GM15510 (cell line): ENCODE measurements around the gene PPP2R3A.

Experiments
- POLR2A ChIP-seq: IDR thresholded peaks from 3 replicates; pipeline ENCODE4 v1.6.1; 2011; ENCODE audit warnings: borderline replicate concordance; ENCODE audit not compliant: insufficient read length; ENCODE audit errors: extremely low read depth

PPP2R3A gene

GRCh38 chr3:135992072-135992471, 26.5 kb downstream of the PPP2R3A start:
- TF ChIP-seq POLR2A, result no peak

DNA sequence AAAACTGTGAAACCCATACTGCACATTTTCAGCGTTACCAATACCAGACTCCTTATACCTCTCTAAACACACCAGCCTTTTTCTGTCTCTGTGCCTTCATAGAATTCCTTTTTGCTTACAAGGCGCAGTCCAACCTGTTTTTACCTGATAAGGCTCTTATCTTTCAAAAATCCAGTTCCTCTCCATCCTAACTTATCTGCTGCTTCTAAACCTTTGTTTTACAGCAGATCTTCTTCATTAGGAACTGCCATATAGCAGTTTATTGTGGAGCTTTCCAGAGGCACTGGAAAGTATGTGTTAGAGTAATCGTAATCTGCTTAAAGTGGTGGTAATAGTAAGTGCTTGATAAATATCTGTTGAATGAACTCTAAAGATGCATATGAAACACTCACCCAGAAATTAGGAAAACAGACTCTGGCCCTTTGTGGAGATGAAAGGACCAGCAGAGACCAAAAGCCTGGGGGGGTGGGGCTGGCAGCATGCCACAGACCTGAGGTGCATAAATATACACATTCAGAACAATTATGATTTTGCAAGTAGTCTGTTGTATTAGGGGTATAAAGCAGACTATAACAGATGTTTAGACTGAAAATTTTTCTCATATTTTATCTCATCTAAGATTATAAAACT, 29.3 kb downstream of the PPP2R3A start:
- TF ChIP-seq POLR2A, result no peak

DNA sequence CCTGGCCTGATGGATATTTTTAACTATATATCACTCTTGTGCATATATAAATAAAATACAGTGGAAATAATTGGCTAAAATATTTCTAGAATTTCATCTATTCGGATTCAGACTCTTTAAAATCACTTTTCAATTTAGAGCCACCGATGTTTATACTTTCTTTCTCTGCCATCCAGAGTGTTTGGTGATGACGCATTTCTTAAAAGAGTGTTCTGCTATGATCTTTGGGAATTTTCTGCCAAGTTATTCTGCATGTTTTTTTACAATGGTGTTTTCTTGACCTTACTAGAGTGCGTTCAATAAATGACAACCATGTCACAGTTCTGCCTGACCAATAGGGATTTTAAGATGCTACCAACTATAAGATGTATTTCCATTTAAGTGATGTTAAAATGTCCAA, 30.2 kb downstream of the PPP2R3A start:
- TF ChIP-seq POLR2A, result no peak

- TF ChIP-seq POLR2A, result no peak
These were observed 32.2 kb downstream of the PPP2R3A start for GRCh38 chr3:135997554-135998320.

DNA sequence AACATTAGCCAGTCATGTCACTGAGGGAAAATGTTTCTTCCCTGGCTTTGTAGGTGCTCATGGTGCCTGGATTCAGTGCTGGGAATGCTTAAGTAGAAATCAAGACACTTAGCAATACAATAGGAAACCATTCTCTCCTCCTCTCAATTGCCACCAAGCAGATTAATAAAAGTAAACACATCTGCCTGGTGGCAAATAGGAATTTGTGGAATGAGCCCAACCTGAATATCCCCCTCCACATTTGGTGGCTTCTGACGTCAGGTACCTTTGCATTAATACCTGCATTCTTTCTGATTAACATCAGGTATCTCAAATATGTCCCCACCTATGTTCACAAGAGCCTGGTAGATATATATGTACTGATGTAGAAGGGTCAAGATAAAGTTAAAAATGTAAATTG, 42.7 kb downstream of the PPP2R3A start:
- no peak for TF ChIP-seq POLR2A

DNA sequence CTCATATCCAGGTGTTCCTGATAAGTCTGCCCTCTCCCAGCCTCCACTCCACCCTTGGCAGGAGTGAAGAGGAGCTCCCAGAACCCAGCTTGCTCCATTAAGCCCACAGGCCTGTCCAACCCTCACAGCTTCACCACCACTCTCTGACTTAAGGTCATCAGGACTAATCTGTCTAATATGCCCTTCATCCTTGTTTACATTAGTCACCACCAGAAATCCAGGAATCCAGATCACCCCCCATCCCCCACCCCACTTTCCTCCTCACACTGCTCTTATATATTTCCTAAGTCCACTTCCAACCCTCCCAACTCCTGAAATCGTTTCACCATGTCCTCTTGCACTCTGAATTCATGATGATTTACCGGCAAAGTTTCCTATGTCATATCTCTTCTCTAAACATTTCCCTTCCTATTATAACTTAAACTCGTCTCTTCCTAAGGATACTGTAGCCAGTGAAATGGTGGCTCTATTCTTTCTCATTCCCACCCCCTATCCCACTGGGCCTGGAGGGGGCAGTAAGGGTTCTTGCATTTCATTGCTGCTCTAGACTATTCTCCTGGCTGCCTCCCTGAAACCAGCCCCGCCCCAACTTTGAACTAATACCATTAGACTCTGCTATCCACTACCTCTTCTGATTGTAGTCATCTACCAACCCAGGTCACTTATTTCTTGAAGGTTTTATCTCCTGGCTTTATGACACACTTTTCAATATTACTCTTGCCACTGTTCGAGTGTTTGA, 43.4 kb downstream of the PPP2R3A start:
- TF ChIP-seq POLR2A, result no peak

DNA sequence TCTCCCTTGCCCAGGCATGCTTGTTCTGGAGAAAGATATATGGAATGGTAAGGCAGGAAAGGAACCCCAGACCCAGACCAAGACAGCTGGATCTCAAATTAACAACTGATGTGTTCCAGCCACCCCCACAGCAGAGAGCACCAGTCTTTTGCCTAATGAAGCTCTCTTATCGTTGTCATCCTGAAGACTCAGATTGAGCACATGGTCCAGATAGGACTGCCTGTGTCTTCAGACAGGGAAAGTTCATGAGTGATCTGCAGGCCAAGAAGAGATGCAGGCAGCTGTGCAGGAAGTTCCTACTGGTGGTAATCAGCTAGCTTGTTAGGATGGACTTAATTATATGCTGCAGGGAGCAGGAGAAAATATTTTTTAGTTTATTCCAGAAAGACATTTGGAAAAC, 53.3 kb downstream of the PPP2R3A start:
- TF ChIP-seq POLR2A, result no peak

- no peak for TF ChIP-seq POLR2A
These were observed 56.3 kb downstream of the PPP2R3A start for GRCh38 chr3:136021803-136022202.

GRCh38 chr3:136022529-136023263, 57.2 kb downstream of the PPP2R3A start:
- no peak for TF ChIP-seq POLR2A

- TF ChIP-seq POLR2A, result no peak
These were observed 57.9 kb downstream of the PPP2R3A start for GRCh38 chr3:136023264-136023978.

DNA sequence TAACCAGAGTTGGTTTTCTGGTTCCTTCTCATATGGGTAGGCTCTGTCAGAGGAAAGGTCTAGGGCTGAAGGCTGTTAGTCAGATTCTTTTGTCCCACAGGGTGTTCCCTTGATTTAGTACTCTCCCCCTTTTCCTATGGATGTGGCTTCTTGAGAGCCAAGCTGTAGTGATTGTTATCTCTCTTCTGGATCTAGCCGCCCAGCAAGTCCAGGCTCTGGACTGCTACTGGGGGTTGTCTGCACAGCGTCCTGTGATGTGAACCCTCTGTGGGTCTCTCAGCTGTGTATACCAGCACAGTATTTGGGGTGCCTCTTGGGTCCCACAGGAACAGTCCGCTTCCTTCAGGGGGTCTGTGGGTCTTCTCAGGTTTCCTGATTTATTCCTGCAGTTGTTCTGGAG, 70.8 kb downstream of the PPP2R3A start:
- no peak for TF ChIP-seq POLR2A

DNA sequence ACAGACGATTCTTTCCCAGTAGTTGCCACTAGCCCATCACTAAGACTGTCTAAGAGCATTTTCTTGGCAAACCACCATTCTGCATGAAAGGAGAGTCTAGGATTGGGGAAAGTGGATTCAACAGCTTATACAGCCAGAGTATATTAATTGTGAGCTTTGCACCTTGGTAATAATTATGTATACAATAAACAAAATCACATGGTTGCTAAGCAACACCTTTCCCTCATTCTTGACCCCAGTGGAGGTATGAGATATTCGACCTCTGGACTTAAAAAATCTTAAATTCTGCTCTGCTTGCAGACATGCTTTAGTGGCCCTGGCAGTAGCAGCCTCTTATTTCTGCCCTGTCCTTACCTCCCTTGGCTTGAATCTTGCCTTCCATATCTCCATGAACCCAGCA, 73.1 kb downstream of the PPP2R3A start:
- TF ChIP-seq POLR2A, result no peak

- TF ChIP-seq POLR2A, result no peak
These were observed 77.2 kb downstream of the PPP2R3A start for GRCh38 chr3:136042608-136043221.
